ENCODE data around the gene FBXO42.
"Not testable (repeated sequence)": the region's sequence is repeated elsewhere in the genome, so short reads cannot be mapped to it uniquely, and the experiment has no call there.

The FBXO42 gene

GRCh38 chr1:16248603-16249516 lies 103.4 kb downstream of the FBXO42 start:
- no peak for DNase-seq
- Histone ChIP-seq H3K27me3 (ENCODE audit: insufficient read depth, low read depth, severe bottlenecking) (no peaks in the 10 kb centered on the region), H3K4me3 (ENCODE audit: low read depth, low read length) (no peak overlapping the region), H3K27ac (no peak overlapping the region), H3K9me3 (ENCODE audit: severe bottlenecking) (no peaks in the 10 kb centered on the region), H3K36me3 (peaks cover 30% of the 10 kb centered on the region)
- TF ChIP-seq, protein P1, sequence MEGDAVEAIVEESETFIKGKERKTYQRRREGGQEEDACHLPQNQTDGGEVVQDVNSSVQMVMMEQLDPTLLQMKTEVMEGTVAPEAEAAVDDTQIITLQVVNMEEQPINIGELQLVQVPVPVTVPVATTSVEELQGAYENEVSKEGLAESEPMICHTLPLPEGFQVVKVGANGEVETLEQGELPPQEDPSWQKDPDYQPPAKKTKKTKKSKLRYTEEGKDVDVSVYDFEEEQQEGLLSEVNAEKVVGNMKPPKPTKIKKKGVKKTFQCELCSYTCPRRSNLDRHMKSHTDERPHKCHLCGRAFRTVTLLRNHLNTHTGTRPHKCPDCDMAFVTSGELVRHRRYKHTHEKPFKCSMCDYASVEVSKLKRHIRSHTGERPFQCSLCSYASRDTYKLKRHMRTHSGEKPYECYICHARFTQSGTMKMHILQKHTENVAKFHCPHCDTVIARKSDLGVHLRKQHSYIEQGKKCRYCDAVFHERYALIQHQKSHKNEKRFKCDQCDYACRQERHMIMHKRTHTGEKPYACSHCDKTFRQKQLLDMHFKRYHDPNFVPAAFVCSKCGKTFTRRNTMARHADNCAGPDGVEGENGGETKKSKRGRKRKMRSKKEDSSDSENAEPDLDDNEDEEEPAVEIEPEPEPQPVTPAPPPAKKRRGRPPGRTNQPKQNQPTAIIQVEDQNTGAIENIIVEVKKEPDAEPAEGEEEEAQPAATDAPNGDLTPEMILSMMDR (IDR thresholded peaks at IDR 0.05; ENCODE audit: low read depth, low read length): no peak

- Histone ChIP-seq H3K9me3 (ENCODE audit: severe bottlenecking) (no peaks in the 10 kb centered on the region), H3K27ac (no peak overlapping the region)
Observed at GRCh38 chr1:16248007-16248436, 104.3 kb downstream of the FBXO42 start.

DNA sequence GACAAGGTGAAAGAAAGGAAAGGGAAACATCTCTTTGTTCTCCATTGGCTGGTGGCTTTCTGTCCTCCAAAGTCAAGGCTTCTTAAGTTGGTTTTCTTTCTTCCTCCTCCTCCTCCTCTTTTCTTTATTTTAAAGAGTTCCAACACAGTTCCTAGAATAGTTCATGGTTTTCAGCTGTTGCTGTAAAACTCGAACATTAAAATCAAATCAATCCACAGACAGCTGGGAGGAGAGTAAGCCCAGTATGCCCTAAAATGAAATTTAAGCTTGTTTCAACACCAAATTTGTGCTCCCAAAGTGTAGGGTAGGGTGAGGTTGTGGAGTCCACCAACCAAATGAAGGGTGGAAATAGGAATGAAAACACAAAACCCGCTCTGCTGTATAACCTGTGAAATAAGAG lies 104.8 kb downstream of the FBXO42 start:
- TF ChIP-seq, protein P1 (IDR thresholded peaks at IDR 0.05; ENCODE audit: low read depth, low read length): no peak
- Histone ChIP-seq H3K9me3 (ENCODE audit: severe bottlenecking) (no peaks in the 10 kb centered on the region), H3K36me3 (peaks cover 27% of the 10 kb centered on the region), H3K4me3 (ENCODE audit: low read depth, low read length) (no peak overlapping the region), H3K27me3 (ENCODE audit: insufficient read depth, low read depth, severe bottlenecking) (no peaks in the 10 kb centered on the region), H3K27ac (no peak overlapping the region)
- DNase-seq: no peak

More at GRCh38 chr1:16248007-16248436, 104.3 kb downstream of the FBXO42 start:
- Histone ChIP-seq H3K4me3 (ENCODE audit: low read depth, low read length) (no peak overlapping the region), H3K27me3 (ENCODE audit: insufficient read depth, low read depth, severe bottlenecking) (no peaks in the 10 kb centered on the region), H3K36me3 (peaks cover 30% of the 10 kb centered on the region)
- TF ChIP-seq, protein P1 (IDR thresholded peaks at IDR 0.05; ENCODE audit: low read depth, low read length): no peak
- DNase-seq: no peak

GRCh38 chr1:16246961-16247360 lies 105.3 kb downstream of the FBXO42 start:
- Histone ChIP-seq H3K36me3 (peaks cover 22% of the 10 kb centered on the region), H3K27me3 (ENCODE audit: insufficient read depth, low read depth, severe bottlenecking) (no peaks in the 10 kb centered on the region), H3K4me3 (ENCODE audit: low read depth, low read length) (no peak overlapping the region), H3K27ac (no peak overlapping the region), H3K9me3 (ENCODE audit: severe bottlenecking) (no peaks in the 10 kb centered on the region)
- TF ChIP-seq, protein P1 (IDR thresholded peaks at IDR 0.05; ENCODE audit: low read depth, low read length): no peak
- no peak for DNase-seq

DNA sequence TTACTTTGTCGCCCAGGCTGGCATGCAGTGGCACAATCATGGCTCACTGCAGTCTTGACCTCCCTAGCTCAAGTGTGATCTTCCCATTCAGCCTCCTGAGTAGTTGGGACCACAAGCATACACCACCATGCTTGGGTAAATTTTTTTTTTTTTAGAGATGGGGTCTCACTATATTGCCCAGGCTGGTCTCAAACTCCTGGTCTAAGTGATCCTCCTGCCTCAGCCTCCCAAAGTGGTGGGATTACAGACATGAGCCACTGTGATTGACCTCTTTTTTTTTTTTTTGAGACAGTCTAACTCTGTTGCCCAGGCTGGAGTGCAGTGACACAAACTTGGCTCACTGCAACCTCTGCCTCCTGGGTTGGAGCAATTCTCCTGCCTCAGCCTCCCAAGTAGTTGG lies 106.0 kb downstream of the FBXO42 start:
- not testable (repeated sequence) for H3K4me3 ChIP-seq (ENCODE audit: low read depth, low read length); DNase-seq; H3K9me3 ChIP-seq (ENCODE audit: severe bottlenecking); H3K27ac ChIP-seq; H3K27me3 ChIP-seq (ENCODE audit: insufficient read depth, low read depth, severe bottlenecking)
- peaks cover 15% of the 10 kb centered on the region for H3K36me3 ChIP-seq

DNA sequence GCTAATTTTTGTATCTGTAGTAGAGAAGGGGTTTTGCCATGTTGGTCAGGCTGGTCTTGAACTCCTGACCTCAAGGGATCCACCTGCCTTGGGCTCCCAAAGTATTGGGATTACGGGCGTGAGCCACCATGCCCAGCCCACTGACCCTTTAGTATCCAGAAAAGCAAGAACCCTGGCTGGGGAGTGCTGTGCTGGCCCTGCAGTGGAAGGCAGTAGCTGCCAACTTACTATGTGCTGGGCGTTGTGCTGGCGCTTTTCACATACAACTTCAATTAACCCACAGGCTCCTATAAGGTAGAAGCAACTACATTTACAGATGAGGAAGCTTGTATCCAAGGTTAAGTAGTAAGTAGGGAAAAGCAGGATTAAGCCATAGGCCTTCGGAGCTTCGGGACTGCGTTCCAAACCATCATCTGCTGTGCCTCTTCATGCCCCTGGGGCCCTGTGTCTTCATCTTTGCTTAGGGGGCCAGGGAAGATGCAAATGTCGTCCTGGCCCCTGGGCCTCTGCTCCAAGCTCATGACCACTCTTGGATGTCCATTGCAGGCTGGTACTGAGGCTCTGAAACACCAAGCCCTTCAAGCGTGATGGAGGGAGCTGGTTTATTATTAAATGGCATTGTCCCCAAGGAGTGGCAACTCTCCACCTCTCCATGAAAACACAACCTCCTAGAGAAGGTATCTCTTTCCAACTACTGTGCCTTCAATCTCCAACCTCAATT lies 106.6 kb downstream of the FBXO42 start:
- Histone ChIP-seq H3K9me3 (ENCODE audit: severe bottlenecking) (no peaks in the 10 kb centered on the region), H3K27me3 (ENCODE audit: insufficient read depth, low read depth, severe bottlenecking) (no peaks in the 10 kb centered on the region), H3K27ac (no peak overlapping the region), H3K36me3 (peaks cover 9% of the 10 kb centered on the region), H3K4me3 (ENCODE audit: low read depth, low read length) (no peak overlapping the region)
- TF ChIP-seq, protein P1 (IDR thresholded peaks at IDR 0.05; ENCODE audit: low read depth, low read length): no peak
- DNase-seq: no peak

Data from WERI-Rb-1 (cell line).